HepG2 (cell line): ENCODE measurements around the gene CHST4. TPM values are rescaled to one million over a fixed set of nuclear protein-coding genes. Genes with fewer than 3 reads are reported as not detected.

Experiments used
- ATF1 ChIP-seq: IDR thresholded peaks from 2 replicates; pipeline ENCODE4 v1.6.1; 2016; ENCODE audit warnings: mild to moderate bottlenecking, control low read depth
- ATF7 ChIP-seq, 2 experiments: fragments of 450-650 bp in 1 of 2; sonication (generic) in 1 of 2; formaldehyde crosslinking in 1 of 2; IDR thresholded peaks; 2 replicates each; pipeline versions ENCODE4 v1.4.0 to v1.6.1; 2016 to 2020; ENCODE audit warnings: antibody characterized with exemption in 1 of 2, mild to moderate bottlenecking in 1 of 2, missing genetic modification reagents in 1 of 2
- CBX1 ChIP-seq: IDR thresholded peaks from one replicate; pipeline ENCODE4 v1.6.1; 2016; ENCODE audit warnings: antibody characterized with exemption, low read depth
- GPN1 ChIP-seq: sonication (generic); formaldehyde crosslinking; IDR thresholded peaks from 2 replicates; pipeline ENCODE4 v1.5.1; 2020; ENCODE audit warnings: missing genetic modification reagents, borderline replicate concordance
- HOXA5 ChIP-seq: sonication (generic); formaldehyde crosslinking; IDR thresholded peaks from 2 replicates; pipeline ENCODE4 v1.4.0; 2020; ENCODE audit warnings: missing genetic modification reagents
- KDM3A ChIP-seq: IDR thresholded peaks from 2 replicates; pipeline ENCODE4 v1.6.1; 2018; ENCODE audit warnings: low read depth, missing compliant biosample characterization
- KLF6 ChIP-seq: IDR thresholded peaks from 2 replicates; pipeline ENCODE4 v1.8.0; 2016; ENCODE audit warnings: missing biosample characterization, missing genetic modification reagents
- PCBP2 ChIP-seq: fragments of 200-400 bp; formaldehyde crosslinking; optimal IDR thresholded peaks from 2 replicates; pipeline ENCODE3; 2018; ENCODE audit warnings: low read length, low read depth; ENCODE audit not compliant: poor library complexity, severe bottlenecking
- RBM22 ChIP-seq: fragments of 200-400 bp; formaldehyde crosslinking; optimal IDR thresholded peaks from 2 replicates; pipeline ENCODE3; 2017; ENCODE audit warnings: mild to moderate bottlenecking, low read length, moderate library complexity
- RCOR2 ChIP-seq: IDR thresholded peaks from 2 replicates; pipeline ENCODE4 v1.6.1; 2016; ENCODE audit warnings: missing biosample characterization, missing genetic modification reagents
- RXRB ChIP-seq: IDR thresholded peaks from 2 replicates; pipeline ENCODE4 v1.6.1; 2016; ENCODE audit warnings: borderline replicate concordance, missing genetic modification reagents, missing compliant biosample characterization
- SMC3 ChIP-seq: IDR thresholded peaks from 2 replicates; pipeline ENCODE4 v1.6.1; 2011; ENCODE audit warnings: low read length, improper control_type of control experiment
- TCF7 ChIP-seq: sonication (generic); IDR thresholded peaks from 2 replicates; pipeline ENCODE4 v1.6.1; 2016; ENCODE audit warnings: antibody characterized with exemption, low read depth
- TCF7L2 ChIP-seq: IDR thresholded peaks from 2 replicates; pipeline ENCODE4 v1.6.1; 2011; ENCODE audit warnings: mild to moderate bottlenecking, low read depth, low read length, moderate library complexity
- YEATS4 ChIP-seq: sonication (generic); formaldehyde crosslinking; IDR thresholded peaks from 2 replicates; pipeline ENCODE4 v1.4.0; 2020; ENCODE audit warnings: missing genetic modification reagents, borderline replicate concordance
- ZFP41 ChIP-seq: sonication (generic); formaldehyde crosslinking; IDR thresholded peaks from 2 replicates; pipeline ENCODE4 v1.4.0; 2020; ENCODE audit warnings: mild to moderate bottlenecking, missing genetic modification reagents, borderline replicate concordance
- ZNF24 ChIP-seq: fragments of 450-650 bp; IDR thresholded peaks from 2 replicates; pipeline ENCODE4 v1.6.1; 2017; ENCODE audit warnings: antibody characterized with exemption, mild to moderate bottlenecking
- ZNF547 ChIP-seq: sonication (generic); formaldehyde crosslinking; IDR thresholded peaks from 2 replicates; pipeline ENCODE4 v1.5.1; 2020; ENCODE audit warnings: mild to moderate bottlenecking, missing genetic modification reagents
- ZNF562 ChIP-seq: sonication (generic); formaldehyde crosslinking; IDR thresholded peaks from 2 replicates; pipeline ENCODE4 v1.8.0; 2022; ENCODE audit warnings: missing genetic modification reagents, borderline replicate concordance
- ZNF652 ChIP-seq: IDR thresholded peaks from 2 replicates; pipeline ENCODE4 v1.6.1; 2016; ENCODE audit warnings: low read depth, borderline replicate concordance
- polyA plus RNA-seq, 8 experiments: library from polyadenylated mRNA; depleted of rRNA in 3 of 8; stranded (reverse) in 7 of 8; unstranded in 1 of 8; fragments of >200 nt; fragmentation: Illumina TruSeq in 4 of 8; extraction: Trizol in 4 of 8; gene quantifications; 2 replicates each; pipeline versions ENCODE4 v1.2.1 to v1.2.3, GENCODE V29; 2011 to 2016; ENCODE audit warnings: low read depth in 4 of 8, missing spikeins in 1 of 8, mixed read lengths in 1 of 8; ENCODE audit not compliant: insufficient read depth in 1 of 8
- total RNA-seq, 5 experiments: library from RNA; depleted of rRNA; stranded (reverse); fragments of >200 nt; fragmentation: Illumina TruSeq; extraction: Trizol; gene quantifications; 2 replicates each; pipeline ENCODE4 v1.2.3, GENCODE V29; 2016; ENCODE audit warnings: low read depth in 1 of 5
- TF ChIP-seq, protein P1 (sequence below): sonication (generic); formaldehyde crosslinking; IDR thresholded peaks from 2 replicates; pipeline ENCODE4 v1.8.1; 2023; ENCODE audit warnings: missing genetic modification reagents, inconsistent platforms, borderline replicate concordance
- TF ChIP-seq, protein P2 (sequence below): sonication (generic); formaldehyde crosslinking; IDR thresholded peaks from 2 replicates; pipeline ENCODE4 v1.4.0; 2020; ENCODE audit warnings: mild to moderate bottlenecking, missing genetic modification reagents, borderline replicate concordance
- TF ChIP-seq, protein P3 (sequence below): sonication (generic); formaldehyde crosslinking; IDR thresholded peaks from 2 replicates; pipeline ENCODE4 v1.5.1; 2020; ENCODE audit warnings: mild to moderate bottlenecking, moderate library complexity, missing genetic modification reagents
- TF ChIP-seq, protein P4 (sequence below): sonication (generic); formaldehyde crosslinking; conservative IDR thresholded peaks from 2 replicates; pipeline ENCODE4 v1.4.0; 2020; ENCODE audit warnings: missing genetic modification reagents

Gene CHST4
- total and polyA plus RNA-seq, 2 of the 13 experiments (the other 11 are each of a cell fraction or from before 2014, with no cell fraction given) = not detected

DNA sequence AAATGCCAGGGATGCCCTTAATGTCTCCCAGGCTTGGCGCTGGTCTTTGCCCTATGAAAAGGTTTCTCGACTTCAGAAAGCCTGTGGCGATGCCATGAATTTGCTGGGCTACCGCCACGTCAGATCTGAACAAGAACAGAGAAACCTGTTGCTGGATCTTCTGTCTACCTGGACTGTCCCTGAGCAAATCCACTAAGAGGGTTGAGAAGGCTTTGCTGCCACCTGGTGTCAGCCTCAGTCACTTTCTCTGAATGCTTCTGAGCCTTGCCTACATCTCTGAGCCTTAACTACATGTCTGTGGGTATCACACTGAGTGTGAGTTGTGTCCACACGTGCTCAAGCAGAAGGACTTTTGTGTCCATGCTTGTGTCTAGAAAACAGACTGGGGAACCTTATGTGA lies 11.4 kb downstream of the CHST4 start (continued):
- TF ChIP-seq ZFP41 (CRISPR knock-in tag) = no peak
- no peak for TF ChIP-seq GPN1 (CRISPR knock-in tag)
- TF ChIP-seq ZNF24 = no peak
- no peak for TF ChIP-seq RBM22
- no peak for TF ChIP-seq ZNF652 (CRISPR knock-in tag)
- no peak for TF ChIP-seq KDM3A (CRISPR knock-in tag)
- peak; percentile 88 for TF ChIP-seq SMC3
- TF ChIP-seq PCBP2 = no peak
- no peak for TF ChIP-seq ATF1
- TF ChIP-seq TCF7 = no peak
- no peak for TF ChIP-seq RCOR2 (CRISPR knock-in tag)
- no peak for TF ChIP-seq TCF7L2
- TF ChIP-seq CBX1 = no peak
- no peak for TF ChIP-seq HOXA5 (CRISPR knock-in tag)
- no peak for TF ChIP-seq RXRB (CRISPR knock-in tag)
- TF ChIP-seq, protein P1, sequence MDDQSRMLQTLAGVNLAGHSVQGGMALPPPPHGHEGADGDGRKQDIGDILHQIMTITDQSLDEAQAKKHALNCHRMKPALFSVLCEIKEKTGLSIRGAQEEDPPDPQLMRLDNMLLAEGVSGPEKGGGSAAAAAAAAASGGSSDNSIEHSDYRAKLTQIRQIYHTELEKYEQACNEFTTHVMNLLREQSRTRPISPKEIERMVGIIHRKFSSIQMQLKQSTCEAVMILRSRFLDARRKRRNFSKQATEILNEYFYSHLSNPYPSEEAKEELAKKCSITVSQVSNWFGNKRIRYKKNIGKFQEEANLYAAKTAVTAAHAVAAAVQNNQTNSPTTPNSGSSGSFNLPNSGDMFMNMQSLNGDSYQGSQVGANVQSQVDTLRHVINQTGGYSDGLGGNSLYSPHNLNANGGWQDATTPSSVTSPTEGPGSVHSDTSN (CRISPR knock-in tag) = no peak
- no peak for TF ChIP-seq ZNF547 (CRISPR knock-in tag)
- TF ChIP-seq ZNF562 (CRISPR knock-in tag) = no peak
- no peak for TF ChIP-seq ATF7 (IDR thresholded peaks at IDR 0.05)
- TF ChIP-seq ATF7 (CRISPR knock-in tag; IDR thresholded peaks at IDR 0.05) = no peak
- TF ChIP-seq, protein P2, sequence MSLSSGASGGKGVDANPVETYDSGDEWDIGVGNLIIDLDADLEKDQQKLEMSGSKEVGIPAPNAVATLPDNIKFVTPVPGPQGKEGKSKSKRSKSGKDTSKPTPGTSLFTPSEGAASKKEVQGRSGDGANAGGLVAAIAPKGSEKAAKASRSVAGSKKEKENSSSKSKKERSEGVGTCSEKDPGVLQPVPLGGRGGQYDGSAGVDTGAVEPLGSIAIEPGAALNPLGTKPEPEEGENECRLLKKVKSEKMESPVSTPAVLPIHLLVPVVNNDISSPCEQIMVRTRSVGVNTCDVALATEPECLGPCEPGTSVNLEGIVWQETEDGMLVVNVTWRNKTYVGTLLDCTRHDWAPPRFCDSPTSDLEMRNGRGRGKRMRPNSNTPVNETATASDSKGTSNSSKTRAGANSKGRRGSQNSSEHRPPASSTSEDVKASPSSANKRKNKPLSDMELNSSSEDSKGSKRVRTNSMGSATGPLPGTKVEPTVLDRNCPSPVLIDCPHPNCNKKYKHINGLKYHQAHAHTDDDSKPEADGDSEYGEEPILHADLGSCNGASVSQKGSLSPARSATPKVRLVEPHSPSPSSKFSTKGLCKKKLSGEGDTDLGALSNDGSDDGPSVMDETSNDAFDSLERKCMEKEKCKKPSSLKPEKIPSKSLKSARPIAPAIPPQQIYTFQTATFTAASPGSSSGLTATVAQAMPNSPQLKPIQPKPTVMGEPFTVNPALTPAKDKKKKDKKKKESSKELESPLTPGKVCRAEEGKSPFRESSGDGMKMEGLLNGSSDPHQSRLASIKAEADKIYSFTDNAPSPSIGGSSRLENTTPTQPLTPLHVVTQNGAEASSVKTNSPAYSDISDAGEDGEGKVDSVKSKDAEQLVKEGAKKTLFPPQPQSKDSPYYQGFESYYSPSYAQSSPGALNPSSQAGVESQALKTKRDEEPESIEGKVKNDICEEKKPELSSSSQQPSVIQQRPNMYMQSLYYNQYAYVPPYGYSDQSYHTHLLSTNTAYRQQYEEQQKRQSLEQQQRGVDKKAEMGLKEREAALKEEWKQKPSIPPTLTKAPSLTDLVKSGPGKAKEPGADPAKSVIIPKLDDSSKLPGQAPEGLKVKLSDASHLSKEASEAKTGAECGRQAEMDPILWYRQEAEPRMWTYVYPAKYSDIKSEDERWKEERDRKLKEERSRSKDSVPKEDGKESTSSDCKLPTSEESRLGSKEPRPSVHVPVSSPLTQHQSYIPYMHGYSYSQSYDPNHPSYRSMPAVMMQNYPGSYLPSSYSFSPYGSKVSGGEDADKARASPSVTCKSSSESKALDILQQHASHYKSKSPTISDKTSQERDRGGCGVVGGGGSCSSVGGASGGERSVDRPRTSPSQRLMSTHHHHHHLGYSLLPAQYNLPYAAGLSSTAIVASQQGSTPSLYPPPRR (CRISPR knock-in tag) = no peak
- no peak for TF ChIP-seq YEATS4 (CRISPR knock-in tag)
- TF ChIP-seq, protein P3, sequence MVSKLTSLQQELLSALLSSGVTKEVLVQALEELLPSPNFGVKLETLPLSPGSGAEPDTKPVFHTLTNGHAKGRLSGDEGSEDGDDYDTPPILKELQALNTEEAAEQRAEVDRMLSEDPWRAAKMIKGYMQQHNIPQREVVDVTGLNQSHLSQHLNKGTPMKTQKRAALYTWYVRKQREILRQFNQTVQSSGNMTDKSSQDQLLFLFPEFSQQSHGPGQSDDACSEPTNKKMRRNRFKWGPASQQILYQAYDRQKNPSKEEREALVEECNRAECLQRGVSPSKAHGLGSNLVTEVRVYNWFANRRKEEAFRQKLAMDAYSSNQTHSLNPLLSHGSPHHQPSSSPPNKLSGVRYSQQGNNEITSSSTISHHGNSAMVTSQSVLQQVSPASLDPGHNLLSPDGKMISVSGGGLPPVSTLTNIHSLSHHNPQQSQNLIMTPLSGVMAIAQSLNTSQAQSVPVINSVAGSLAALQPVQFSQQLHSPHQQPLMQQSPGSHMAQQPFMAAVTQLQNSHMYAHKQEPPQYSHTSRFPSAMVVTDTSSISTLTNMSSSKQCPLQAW (CRISPR knock-in tag) = 0 out of 2 replicates have a peak, but pooled peaks have one; percentile 45
- TF ChIP-seq, protein P4, sequence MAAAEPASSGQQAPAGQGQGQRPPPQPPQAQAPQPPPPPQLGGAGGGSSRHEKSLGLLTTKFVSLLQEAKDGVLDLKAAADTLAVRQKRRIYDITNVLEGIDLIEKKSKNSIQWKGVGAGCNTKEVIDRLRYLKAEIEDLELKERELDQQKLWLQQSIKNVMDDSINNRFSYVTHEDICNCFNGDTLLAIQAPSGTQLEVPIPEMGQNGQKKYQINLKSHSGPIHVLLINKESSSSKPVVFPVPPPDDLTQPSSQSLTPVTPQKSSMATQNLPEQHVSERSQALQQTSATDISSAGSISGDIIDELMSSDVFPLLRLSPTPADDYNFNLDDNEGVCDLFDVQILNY (CRISPR knock-in tag) = no peak
- TF ChIP-seq KLF6 (CRISPR knock-in tag) = no peak
